Osteocyte (in vitro differentiated cells): ENCODE results near the gene NKIRAS2. TPM values are rescaled to one million over a fixed set of nuclear protein-coding genes. Genes with fewer than 3 reads are reported as not detected.

Experiments
- DNase-seq: peaks from one replicate; pipeline ENCODE4 v3.0.0; 2021; ENCODE audit warnings: mixed read lengths; ENCODE audit not compliant: unreplicated experiment; ENCODE audit errors: extremely low spot score
- H3K27ac Mint-ChIP-seq: one replicate; pipeline ENCODE4 v1.8.0; 2021; ENCODE audit warnings: mild to moderate bottlenecking, mixed read lengths; ENCODE audit not compliant: unreplicated experiment
- H3K27me3 Mint-ChIP-seq: one replicate; pipeline ENCODE4 v1.8.0; 2021; ENCODE audit warnings: mixed read lengths; ENCODE audit not compliant: unreplicated experiment
- H3K36me3 Mint-ChIP-seq: one replicate; pipeline ENCODE4 v1.8.0; 2021; ENCODE audit warnings: mixed read lengths; ENCODE audit not compliant: unreplicated experiment
- H3K4me1 Mint-ChIP-seq: one replicate; pipeline ENCODE4 v1.8.0; 2021; ENCODE audit warnings: mixed read lengths; ENCODE audit not compliant: unreplicated experiment
- H3K4me3 Mint-ChIP-seq: one replicate; pipeline ENCODE4 v1.8.0; 2021; ENCODE audit warnings: mild to moderate bottlenecking, moderate library complexity, mixed read lengths; ENCODE audit not compliant: unreplicated experiment
- H3K9me3 Mint-ChIP-seq: one replicate; pipeline ENCODE4 v1.8.0; 2021; ENCODE audit warnings: mixed read lengths; ENCODE audit not compliant: unreplicated experiment
- total RNA-seq: library from RNA; stranded (reverse); gene quantifications from 2 replicates; pipeline ENCODE4 v1.2.1, GENCODE V29; 2021
- TF ChIP-seq, protein P1 (sequence below): fragments of 200-600 bp; sonication (generic); IDR thresholded peaks from 2 replicates; pipeline ENCODE4 v1.5.0; 2021; ENCODE audit warnings: antibody characterized with exemption, mild to moderate bottlenecking, moderate library complexity

The NKIRAS2 gene
- total RNA-seq, 1 donor from 2014 or later = 48.9 TPM

- Mint-ChIP-seq H3K27me3 (peaks cover 9% of the 10 kb centered on the region), H3K36me3 (no peaks in the 10 kb centered on the region), H3K27ac (no peak overlapping the region), H3K9me3 (no peaks in the 10 kb centered on the region), H3K4me3 (no peak overlapping the region), H3K4me1 (peaks cover 2% of the 10 kb centered on the region)
- no peak for DNase-seq
- TF ChIP-seq, protein P1, sequence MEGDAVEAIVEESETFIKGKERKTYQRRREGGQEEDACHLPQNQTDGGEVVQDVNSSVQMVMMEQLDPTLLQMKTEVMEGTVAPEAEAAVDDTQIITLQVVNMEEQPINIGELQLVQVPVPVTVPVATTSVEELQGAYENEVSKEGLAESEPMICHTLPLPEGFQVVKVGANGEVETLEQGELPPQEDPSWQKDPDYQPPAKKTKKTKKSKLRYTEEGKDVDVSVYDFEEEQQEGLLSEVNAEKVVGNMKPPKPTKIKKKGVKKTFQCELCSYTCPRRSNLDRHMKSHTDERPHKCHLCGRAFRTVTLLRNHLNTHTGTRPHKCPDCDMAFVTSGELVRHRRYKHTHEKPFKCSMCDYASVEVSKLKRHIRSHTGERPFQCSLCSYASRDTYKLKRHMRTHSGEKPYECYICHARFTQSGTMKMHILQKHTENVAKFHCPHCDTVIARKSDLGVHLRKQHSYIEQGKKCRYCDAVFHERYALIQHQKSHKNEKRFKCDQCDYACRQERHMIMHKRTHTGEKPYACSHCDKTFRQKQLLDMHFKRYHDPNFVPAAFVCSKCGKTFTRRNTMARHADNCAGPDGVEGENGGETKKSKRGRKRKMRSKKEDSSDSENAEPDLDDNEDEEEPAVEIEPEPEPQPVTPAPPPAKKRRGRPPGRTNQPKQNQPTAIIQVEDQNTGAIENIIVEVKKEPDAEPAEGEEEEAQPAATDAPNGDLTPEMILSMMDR = no peak
Observed at GRCh38 chr17:42047343-42047742, 27.5 kb downstream of the NKIRAS2 start.

DNA sequence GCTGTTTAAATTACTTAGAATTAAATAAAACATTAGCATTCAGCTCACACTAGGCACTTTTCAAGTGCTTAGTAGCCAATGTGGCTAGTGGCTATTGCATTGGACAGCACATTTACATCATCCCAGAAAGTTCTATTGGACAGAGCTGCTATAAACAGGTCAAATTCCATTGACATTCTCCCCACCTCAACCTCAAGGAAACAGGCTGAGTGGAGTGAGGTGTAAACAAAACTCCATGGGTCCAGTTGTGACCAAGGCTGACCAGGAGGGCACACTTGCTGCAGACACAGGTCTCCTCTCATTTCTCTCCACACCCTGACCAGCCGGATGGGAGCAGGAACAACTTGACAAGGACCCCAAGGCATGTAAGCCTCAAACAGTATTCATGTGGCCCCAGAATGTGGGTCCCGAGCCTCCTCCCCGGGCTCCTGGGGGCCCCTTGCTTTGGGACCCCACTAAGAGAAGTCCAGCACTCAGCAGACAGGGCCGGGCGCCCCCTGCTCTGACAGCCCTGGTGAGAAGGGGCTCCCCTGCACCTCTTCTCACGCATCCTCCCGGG lies 30.0 kb downstream of the NKIRAS2 start:
- TF ChIP-seq, protein P1 = no peak
- no peaks in the 10 kb centered on the region for H3K36me3 Mint-ChIP-seq
- peak overlapping the region; percentile 75 for H3K4me3 Mint-ChIP-seq
- DNase-seq = no peak
- H3K4me1 Mint-ChIP-seq = peaks cover 2% of the 10 kb centered on the region
- no peak overlapping the region for H3K27ac Mint-ChIP-seq
- H3K9me3 Mint-ChIP-seq = no peaks in the 10 kb centered on the region
- H3K27me3 Mint-ChIP-seq = peaks cover 32% of the 10 kb centered on the region

GRCh38 chr17:42050393-42051012 lies 30.6 kb downstream of the NKIRAS2 start, which contains the start of gene C17orf113:
TSS of gene C17orf113 (minus strand) at chr17:42050601. CDS start at chr17:42043376, 7,225 bp downstream.
- DNase-seq = peak; percentile 88
- peak within 1 kb of the TSS; percentile 75 for H3K4me3 Mint-ChIP-seq
- no peaks in the 10 kb centered on the region for H3K36me3 Mint-ChIP-seq
- peaks cover 38% of the 10 kb centered on the region for H3K27me3 Mint-ChIP-seq
- H3K27ac Mint-ChIP-seq = no peak within 1 kb of the TSS
- TF ChIP-seq, protein P1 = peak; percentile 50
- H3K9me3 Mint-ChIP-seq = no peaks in the 10 kb centered on the region
- peaks cover 2% of the 10 kb centered on the region for H3K4me1 Mint-ChIP-seq

DNA sequence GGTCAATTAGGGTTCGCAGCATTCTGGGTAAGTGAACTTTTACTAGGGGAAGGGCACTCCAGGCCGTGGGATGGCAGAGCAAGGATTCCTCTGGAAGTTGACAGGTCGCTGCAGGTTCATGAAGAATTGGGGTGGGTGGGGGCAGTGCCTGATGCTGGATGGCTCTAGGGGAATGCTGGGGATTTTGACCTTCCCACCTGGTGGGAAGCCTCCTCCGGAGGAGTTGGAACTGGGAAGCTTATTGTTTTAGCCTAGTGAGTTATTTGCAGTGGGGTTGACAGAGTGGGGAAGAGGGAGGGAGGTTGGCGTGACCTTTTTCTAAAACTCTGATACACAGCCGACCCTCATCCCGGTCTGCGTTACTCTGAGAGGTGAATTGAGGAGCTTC lies 31.1 kb downstream of the NKIRAS2 start:
- Mint-ChIP-seq H3K4me1 (peaks cover 2% of the 10 kb centered on the region), H3K4me3 (peak overlapping the region; percentile 68), H3K27me3 (peaks cover 40% of the 10 kb centered on the region), H3K27ac (no peak overlapping the region), H3K36me3 (no peaks in the 10 kb centered on the region), H3K9me3 (no peaks in the 10 kb centered on the region)
- TF ChIP-seq, protein P1 = no peak
- DNase-seq = no peak

GRCh38 chr17:42051645-42052044 lies 31.8 kb downstream of the NKIRAS2 start:
- Mint-ChIP-seq H3K9me3 (no peaks in the 10 kb centered on the region), H3K36me3 (no peaks in the 10 kb centered on the region), H3K4me3 (peak overlapping the region; percentile 22), H3K27me3 (peaks cover 40% of the 10 kb centered on the region), H3K27ac (no peak overlapping the region), H3K4me1 (peaks cover 2% of the 10 kb centered on the region)
- DNase-seq = no peak
- TF ChIP-seq, protein P1 = no peak
